Stomach (tissue), 4 donors: ENCODE measurements around the gene ACSF3.

Source experiments
- CTCF ChIP-seq, 7 experiments: fragments of 450-650 bp in 4 of 7; fragments of 200-600 bp in 3 of 7; sonication (generic) in 3 of 7; IDR thresholded peaks; one replicate each; pipeline ENCODE4 v1.5.1; 2016 to 2019; ENCODE audit warnings: antibody characterized with exemption in 7 of 7, control low read depth in 2 of 7, mild to moderate bottlenecking in 1 of 7
- EP300 ChIP-seq: sonication (generic); formaldehyde crosslinking; IDR thresholded peaks from one replicate; pipeline ENCODE4 v1.6.1; 2017; ENCODE audit warnings: antibody characterized with exemption
- POLR2A ChIP-seq, 4 donors: fragments of 450-650 bp; IDR thresholded peaks; one replicate each; pipeline ENCODE4 v1.6.1; 2016; ENCODE audit warnings: antibody characterized with exemption in 4 of 4, control low read depth in 2 of 4, mild to moderate bottlenecking in 1 of 4, moderate library complexity in 1 of 4
- POLR2AphosphoS5 ChIP-seq, 3 donors: sonication (generic); formaldehyde crosslinking; IDR thresholded peaks; one replicate each; pipeline ENCODE4 v1.6.1; 2016; ENCODE audit warnings: antibody characterized with exemption in 3 of 3

- no peak for TF ChIP-seq CTCF (IDR thresholded peaks at IDR 0.05)
- TF ChIP-seq POLR2AphosphoS5 (IDR thresholded peaks at IDR 0.05): no peak
- TF ChIP-seq POLR2A (IDR thresholded peaks at IDR 0.05): no peak
- TF ChIP-seq EP300: no peak
These were observed 49.0 kb downstream of the ACSF3 start for GRCh38 chr16:89142474-89143195.
